Esophagus squamous epithelium (tissue), 4 donors: Measurements from ENCODE around the gene ZNF850.

Experiments used
- CTCF ChIP-seq, 6 experiments: fragments of 450-650 bp in 4 of 6; fragments of 200-600 bp in 2 of 6; sonication (generic) in 2 of 6; IDR thresholded peaks; one replicate each; pipeline ENCODE4 v1.5.1; 2016 to 2019; ENCODE audit warnings: antibody characterized with exemption in 6 of 6, mild to moderate bottlenecking in 4 of 6, moderate library complexity in 4 of 6
- POLR2A ChIP-seq, 4 donors: fragments of 450-650 bp; IDR thresholded peaks; one replicate each; pipeline ENCODE4 v1.6.1; 2017; ENCODE audit warnings: antibody characterized with exemption in 4 of 4, mild to moderate bottlenecking in 4 of 4, moderate library complexity in 3 of 4

- TF ChIP-seq CTCF (IDR thresholded peaks at IDR 0.05) (no peak), POLR2A (IDR thresholded peaks at IDR 0.05) (no peak)
These were observed 86.8 kb downstream of the ZNF850 start for GRCh38 chr19:36685835-36686234.
